Posterior vena cava (tissue), 2 donors: ENCODE results near the gene PLAAT1. TPM values are rescaled to one million over a fixed set of nuclear protein-coding genes. Genes with fewer than 3 reads are reported as not detected.

ENCODE experiments used
- DNase-seq: peaks from one replicate; pipeline ENCODE4 v3.0.0-alpha.2; 2020; ENCODE audit warnings: low spot score
- intact Hi-C, 2 donors: fragments of 100-400 bp; cut with DNase I; formaldehyde crosslinking; loops; one replicate each; pipeline versions ENCODE4 v1.14.1 to v1.14.2; 2022 to 2023
- total RNA-seq, 2 donors: library from RNA; stranded (reverse); fragmentation: NEBNext Ultra II Directional; extraction: Animal tissue kit (Norgen Biotek cat#: 25700); gene quantifications; one replicate each; pipeline ENCODE4 v1.2.1, GENCODE V29; 2021
- donor health status: DM: yes; HTN: yes; CAD: no.
- donor health status: DM: yes; HTN: yes; CAD: no.

The PLAAT1 gene
- total RNA-seq, 2 donors from 2014 or later: 0.65 to 3.7 TPM

DNA sequence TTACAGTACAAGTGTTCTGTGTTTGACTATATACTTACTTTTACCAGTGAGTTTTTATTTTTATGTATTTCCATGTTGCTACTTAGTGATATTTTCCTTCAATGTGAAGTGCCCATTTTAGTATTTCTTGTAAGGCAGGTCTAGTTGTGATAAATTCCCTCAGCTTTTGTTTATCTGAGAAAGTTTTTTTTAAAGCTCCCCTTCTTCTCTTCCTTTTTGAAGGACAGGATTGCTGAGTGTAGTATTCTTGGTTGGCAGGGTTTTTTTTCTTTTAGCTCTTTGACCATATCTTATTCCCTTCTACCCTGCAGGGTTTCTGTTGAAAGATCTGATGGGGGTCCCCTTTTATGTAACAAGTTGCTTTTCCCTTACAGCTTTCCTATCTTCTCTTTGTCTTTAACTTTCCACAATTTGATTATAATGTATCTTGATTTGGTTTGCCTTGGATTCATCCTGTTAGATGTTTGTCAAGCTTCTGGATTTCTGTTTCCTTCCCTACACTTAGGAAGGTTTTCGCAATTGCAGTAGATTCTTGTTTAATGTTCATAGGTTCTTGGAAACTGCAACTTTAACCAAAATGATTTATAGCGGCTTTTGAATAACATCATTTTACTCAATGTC is 7.9 kb downstream of the PLAAT1 start:
- intact Hi-C loops: no loop called here
- DNase-seq: no peak

DNA sequence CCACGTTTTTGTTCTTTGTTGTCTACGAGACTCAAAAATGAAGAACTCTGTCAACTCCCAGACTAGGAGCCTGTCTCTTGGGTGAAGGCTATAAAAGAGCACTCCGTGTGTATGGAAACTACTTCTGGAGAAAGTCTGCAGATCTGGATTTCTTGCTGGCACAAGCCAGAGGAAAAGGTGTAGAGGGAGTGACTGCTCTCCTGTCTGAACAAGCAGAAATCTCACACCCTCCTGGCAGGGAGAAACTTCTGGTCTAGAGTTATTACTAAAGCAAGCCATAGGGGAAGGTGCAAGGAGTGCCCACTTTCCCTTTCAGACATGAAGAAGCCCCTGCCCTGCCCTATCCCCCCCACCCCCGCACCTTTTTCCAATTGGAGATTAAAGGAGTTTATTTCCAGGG is 9.5 kb downstream of the PLAAT1 start:
- intact Hi-C loops: no loop called here
- no peak for DNase-seq

DNA sequence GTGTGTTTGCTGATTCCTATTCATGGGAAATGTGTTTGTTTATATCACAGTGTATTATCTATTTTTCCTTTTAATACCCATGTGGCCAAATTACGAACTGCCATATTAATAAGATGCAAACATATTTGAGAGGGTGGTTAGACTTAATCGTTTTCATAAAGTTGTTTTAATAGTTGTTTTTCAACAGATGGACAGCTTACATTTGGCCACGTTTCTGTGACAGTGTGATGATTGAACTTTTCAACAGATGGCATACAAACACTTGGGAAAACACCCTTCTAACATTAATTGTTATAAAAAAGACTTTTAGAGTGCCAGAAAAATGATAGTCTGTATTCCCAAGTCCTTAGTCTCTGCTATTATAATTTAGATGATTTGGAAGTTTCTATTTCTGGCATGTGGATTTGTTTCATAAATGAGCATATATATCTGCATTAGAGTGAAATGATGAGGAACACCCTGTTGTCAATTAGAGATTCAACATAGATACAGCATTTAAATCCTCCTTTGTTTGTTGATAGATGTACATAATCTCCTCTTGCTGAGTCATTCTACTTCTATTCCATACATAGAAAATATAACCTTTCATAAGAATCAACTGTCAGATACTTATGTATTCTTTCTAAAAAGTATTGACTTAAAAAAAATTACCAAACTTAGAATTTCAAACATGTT is 13.1 kb downstream of the PLAAT1 start:
- intact Hi-C loops: no loop called here
- DNase-seq: no peak

DNA sequence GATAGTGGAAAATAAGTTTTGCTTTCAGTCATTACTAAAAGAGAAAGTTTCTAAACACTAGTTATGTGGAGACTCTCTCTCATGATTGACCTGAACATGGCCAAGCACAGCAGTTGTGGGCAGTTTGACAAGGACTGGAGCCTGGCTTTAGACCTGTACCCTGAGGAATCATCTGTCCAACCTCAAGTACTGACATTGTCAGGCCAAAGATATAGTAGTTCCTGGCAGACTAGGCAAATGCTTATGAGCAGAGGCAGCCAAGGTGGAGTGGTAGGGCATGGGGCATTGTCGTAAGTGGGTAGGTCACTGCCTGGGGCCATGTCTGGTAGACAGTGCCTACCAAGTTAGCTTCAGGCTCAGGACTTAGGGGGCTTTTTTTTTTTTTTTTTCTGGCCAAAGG is 20.9 kb downstream of the PLAAT1 start:
- DNase-seq: no peak
- intact Hi-C loops: no loop called here

DNA sequence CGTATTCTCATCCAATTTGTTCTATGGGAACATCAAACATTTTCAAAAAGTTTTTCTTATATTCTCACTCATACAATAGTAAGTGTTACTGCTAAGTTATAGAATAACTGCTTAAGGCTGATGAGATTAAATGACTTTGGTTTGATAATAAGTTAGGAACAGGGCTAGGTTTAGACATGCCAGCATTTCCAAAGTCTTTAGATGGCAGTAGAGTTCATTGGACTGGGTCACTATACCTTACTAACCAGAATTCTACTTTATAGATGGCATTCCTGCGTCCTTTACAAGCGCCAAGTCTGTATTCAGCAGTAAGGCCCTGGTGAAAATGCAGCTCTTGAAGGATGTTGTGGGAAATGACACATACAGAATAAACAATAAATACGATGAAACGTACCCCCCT is 21.7 kb downstream of the PLAAT1 start:
- no peak for DNase-seq
- intact Hi-C loops: no loop called here

DNA sequence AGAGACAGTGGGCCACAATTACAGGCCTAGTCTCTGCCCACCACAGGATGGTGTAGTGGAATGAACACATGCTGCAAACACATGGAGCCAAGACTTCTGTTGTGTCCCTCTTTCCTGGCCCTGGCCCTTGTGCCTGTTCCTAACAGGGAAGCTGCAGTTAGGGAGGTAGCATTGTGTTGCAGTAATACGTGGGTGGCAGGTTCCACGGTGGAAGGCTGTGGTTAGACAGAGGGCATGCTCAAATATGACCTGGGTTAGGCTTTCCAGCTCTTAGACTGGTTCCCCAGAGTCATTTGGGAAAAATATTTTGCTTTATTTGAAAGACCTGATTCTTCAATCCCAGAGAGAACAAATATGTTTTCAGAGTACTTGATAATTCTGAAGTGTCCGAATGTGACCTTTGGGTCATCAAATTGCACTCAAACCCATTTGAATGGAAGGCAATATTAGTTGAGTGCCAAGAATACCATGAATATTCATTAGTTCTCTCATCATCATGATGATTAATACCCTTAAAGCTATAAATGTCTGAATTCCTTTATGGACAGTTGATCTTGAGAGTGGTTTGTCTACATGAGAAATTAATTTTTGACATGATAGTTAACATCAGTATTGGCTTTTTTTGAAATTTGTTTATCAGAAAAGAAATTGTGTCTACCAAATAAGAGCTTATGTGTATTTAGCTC is 28.5 kb downstream of the PLAAT1 start:
- intact Hi-C loops: no loop called here
- DNase-seq: no peak

DNA sequence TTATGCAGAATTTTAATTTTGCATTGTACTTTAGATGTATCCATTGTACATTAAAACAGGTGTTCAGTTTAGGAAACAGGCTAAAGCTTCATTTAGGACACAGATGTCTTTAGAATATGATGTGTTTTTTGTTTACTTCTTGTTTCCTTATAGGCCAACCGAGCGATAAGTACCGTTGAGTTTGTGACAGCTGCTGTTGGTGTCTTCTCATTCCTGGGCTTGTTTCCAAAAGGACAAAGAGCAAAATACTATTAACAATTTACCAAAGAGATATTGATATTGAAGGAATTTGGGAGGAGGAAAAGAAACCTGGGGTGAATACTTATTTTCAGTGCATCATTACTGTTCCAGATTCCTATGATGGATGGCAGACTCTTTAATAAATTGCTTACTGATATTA is 29.4 kb downstream of the PLAAT1 start:
- intact Hi-C loops: no loop called here
- DNase-seq: no peak

DNA sequence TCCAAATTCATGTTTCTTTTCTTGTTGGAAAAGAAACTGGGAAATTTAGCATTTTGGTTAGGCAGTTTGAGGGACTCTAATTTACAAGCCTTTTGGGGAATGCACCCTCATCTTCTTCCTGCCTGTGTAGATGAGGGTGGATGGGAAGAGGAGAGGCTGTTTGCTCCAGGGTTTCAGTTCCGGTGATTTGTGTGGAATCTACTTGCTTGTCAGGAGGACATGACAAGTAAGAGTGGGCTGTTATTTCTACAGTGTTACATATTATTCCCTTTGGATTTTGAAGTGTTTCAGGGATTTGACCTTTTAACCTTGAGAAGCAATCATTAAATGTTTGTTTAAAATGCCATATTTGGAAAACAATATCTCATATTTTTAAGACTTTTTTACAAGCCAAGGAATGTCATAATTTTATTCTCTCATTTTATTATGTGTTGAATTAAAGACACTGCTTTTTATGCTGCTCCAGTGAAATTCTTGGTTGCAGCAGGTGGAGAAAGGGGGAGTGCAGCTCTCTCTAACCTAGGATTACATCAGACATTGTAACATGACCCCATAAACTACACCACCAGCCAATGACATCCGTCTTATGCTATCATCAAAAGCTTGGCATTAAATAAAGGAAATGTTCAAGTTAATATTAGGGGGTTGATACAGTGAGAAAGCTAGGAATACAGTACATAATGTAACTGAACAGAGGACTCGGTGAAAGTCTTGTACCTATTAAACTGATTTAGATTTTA is 30.2 kb downstream of the PLAAT1 start:
- intact Hi-C loops: no loop called here

DNA sequence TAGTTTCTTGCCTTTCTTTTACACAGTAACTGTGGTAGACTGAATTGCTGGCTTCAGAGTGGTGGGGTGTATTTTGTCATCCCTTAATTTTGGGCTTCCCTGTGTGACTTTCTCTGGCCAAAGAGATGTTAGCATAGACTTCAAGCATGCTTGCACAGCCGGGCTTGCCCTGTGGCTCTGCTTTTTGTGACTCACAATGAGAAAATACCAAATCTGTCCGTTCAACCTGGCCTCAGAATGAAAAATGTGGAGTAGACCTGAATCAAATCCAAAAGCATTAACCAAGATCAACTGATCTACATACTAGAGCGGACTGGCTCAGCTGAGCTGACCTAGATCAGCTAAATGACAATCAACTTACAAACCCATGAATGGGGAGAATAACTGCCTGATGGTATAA is 51.4 kb downstream of the PLAAT1 start:
- intact Hi-C loops: no loop called here
- DNase-seq: no peak

More for the DNA sequence above, 30.2 kb downstream of the PLAAT1 start:
- DNase-seq: no peak

DNA sequence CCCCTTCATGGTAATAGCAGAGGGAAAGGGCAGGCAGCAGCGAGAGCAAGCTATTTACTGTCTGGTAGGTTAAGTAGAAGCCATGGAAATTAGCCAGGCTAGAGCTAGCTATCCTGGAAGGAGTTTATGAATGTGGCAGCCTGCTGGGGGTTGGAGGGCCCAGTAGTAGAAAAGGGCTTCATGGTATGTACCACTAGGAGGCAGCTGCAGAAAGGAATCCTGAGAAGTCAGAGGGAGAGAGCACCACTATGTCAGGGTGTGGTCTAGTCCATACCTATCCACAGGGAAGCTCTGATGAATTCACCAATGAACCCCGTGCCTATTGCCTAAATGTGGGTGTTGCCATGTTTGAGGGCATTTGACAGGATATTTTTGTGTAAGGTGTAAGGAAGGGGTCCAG is 55.0 kb downstream of the PLAAT1 start:
- DNase-seq: no peak
- intact Hi-C loops: no loop called here

DNA sequence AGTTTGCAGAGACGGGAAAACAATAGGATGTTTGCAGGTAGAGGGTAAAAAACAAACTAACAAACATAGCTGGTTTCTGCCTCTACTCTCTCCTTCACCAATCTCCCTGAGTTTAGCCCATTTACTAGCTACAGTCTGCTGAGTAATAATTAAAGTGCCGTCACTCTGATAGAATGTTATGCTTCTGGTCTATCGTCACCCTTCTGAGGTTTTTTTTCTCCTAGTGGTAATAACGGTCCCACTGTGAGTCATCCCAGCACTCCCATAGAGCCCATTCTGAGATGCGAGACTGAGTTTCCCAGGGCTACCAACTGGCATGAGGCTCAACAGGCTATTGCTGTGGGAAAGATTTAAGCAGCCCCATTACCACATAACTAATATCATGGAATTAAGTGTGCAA is 56.4 kb downstream of the PLAAT1 start:
- intact Hi-C loops: no loop called here
- no peak for DNase-seq

DNA sequence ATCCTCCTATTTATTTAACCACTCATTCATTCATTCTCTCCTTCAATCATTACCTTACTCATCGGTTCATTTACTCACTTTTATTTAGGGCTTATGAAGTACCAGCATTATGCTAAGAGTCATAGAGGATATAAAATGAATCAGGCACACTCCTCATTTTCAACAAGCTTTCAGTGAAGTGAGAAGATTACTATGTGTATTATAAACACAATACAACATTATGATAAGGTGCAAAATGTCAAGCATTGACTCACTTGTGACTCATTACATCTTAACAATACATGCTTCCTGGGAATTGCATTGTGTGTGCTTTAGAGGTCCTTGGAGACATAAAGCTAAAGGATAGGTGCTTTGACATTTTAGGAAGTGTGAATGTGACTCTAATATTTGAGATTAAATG is 60.4 kb downstream of the PLAAT1 start:
- DNase-seq: no peak
- intact Hi-C loops: no loop called here

DNA sequence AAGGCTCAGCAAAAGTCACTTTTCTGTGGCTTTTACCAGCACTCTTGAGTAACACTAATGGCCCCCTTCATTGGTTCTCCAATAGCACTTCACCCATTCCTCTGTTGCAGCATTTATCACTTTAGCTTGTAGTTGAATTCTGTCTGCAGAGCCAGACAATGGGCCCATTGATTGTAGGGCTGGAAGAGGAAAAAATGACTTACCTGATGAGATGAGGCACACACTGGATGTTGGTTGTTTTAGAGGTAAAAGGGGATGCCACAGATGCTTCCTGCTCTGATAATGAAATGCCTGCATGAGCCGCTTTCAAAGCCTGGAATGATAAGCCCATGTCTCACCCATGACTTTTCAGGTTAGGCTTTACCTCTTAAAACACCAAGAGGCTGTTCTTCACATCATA is 64.3 kb downstream of the PLAAT1 start:
- DNase-seq: no peak
- intact Hi-C loops: loop anchor here in 1 of 2 donors (5.0 kb wide), 1 partner anchor 222 kb away; no protein-coding TSS in a partner anchor

DNA sequence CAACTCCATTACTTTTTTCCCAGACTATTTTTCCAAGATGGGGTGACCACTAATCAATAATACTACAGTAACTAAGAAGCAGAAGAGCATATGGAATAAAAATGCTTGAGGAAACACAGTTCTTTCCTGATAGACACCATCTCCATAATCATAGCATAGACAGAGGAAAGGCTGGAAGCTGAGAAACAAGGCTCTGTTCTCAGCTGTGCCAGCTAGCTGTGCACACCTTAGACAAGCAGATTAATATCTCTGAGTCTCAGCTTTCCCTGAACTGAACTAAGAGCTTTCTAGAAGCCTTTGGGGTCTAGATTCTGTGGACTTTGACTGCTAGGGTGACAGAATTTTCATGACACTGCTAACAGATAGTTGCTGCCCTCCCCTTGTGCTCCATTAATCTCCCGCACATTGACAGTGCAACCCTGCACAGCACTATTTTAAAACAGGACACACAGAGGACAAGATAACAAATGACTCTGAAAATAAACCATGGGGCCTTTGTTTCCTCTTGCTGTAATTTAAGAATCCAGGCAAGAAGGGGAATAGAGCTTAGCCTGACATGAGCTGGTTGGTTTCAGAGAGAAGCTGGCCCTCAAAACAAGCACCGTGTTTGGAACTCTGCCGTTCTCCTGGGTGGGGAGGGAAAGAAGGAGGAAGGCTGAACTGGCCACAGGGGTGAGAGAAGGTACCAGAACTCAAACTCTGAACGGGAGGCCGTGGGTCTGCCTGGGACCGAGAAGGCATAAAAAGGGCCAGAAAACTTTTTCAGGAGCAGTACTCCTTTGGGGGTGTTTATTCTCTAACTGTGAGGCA is 70.1 kb downstream of the PLAAT1 start:
- intact Hi-C loops: loop anchor here in 1 of 2 donors (5.0 kb wide), 1 partner anchor 499 kb away; no protein-coding TSS in a partner anchor
- no peak for DNase-seq

DNA sequence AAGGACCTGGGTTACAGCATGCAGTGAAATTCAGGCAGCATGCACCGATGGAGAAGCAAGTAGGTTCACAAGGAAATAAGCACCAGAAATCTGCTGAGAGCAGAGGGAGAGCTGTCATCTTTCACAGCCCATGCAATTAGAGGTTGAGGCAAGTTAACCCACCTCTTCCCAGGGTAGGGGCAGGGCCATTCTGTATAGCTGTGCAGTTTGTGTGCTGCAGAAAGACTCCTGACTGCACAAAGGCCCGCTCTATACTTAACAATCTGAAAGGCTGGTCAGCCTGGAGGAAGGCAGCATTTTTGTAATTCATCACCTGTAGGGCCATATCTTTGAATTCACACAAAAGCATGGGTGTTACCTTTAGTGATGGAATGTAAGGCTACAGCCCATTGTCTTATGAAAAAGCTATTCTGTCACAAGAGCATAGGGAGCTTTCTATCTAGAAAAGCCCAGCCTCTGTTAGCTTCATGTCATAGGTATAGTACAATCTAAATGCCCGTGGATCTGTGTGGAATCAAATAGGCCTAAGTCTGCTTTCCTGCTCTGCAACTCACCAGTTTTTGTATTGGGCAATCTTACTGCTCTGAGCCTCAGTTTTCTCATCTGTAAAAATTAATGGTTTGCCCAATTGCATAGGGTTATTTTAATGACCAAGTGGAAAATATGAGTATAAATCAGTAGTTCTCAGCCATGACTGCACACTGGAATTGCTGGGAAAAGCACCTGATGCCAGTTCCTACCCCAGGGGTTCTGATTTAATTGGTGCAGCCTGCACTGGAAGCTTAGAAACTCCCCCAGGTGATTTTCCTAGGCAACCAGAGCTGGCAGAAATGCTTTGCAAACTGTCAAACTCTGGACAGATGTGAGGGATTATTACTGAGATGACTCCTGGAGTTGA is 72.3 kb downstream of the PLAAT1 start:
- intact Hi-C loops: loop anchor here in 1 of 2 donors (5.0 kb wide), 1 partner anchor 501 kb away; no protein-coding TSS in a partner anchor
- no peak for DNase-seq

DNA sequence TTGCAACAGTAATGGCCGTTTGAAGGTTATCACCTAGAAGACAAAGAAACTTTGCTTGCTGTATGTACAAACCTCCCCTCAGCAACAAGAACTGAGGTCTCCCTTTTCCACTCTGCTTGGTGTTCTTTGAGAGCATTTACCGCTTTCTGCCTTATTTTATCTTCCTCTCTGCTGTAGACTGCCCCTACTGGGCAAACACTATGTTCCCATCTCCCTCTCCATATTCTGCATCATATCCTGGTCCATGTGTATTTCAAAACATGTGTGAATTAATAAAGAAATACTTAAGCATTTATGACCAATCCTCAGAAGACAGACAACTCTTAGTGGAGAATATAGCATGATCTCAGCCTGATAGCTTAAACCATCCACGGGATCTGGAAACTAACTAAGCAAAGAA is 73.1 kb downstream of the PLAAT1 start:
- intact Hi-C loops: loop anchor here in 1 of 2 donors (5.0 kb wide), 1 partner anchor 502 kb away; no protein-coding TSS in a partner anchor
- DNase-seq: no peak

DNA sequence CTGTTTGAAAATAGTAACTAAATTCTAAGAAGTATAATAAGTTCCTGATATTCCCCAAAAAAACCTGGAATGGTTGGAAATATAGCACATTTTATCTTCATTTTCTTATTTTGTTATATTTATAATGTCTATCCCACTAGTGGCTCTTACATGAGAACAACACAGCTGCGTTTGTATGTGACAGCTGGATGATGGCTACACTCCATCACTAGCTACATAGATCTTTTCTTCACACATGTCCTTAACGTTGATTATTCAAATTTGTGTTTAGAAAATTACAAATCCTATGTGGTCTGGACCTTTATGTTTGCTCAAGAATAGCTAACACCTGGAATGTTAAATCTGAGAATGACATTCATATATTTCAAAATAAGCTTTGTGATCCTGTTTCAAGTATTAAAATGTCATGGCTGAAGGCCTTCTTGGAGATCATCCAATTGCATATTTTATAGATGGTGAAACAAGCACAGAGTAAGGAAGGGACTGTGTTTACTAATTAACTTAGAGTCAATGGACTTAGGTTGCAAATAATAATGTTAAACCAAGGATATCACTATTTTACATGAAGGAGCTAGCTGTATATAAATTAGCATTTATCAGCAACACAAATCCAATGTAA is 76.8 kb downstream of the PLAAT1 start:
- intact Hi-C loops: no loop called here
- no peak for DNase-seq
